GM23338 (cell line): ENCODE measurements around the gene ASCL5. TPM values are rescaled to one million over a fixed set of nuclear protein-coding genes. Genes with fewer than 3 reads are reported as not detected.

Experiments
- CTCF ChIP-seq, 2 experiments: fragments of 200-600 bp in 1 of 2; sonication (generic) in 1 of 2; conservative IDR thresholded peaks; 2 replicates each; pipeline versions ENCODE4 v1.5.1 to v1.6.1; 2016 to 2017; ENCODE audit warnings: antibody characterized with exemption in 2 of 2, low read depth in 2 of 2, mild to moderate bottlenecking in 2 of 2, moderate library complexity in 1 of 2
- ETS1 ChIP-seq: IDR thresholded peaks from 2 replicates; pipeline ENCODE4 v1.6.1; 2016; ENCODE audit warnings: antibody characterized with exemption
- EZH2phosphoT487 ChIP-seq: fragments of 200-600 bp; sonication (generic); IDR thresholded peaks from one replicate; pipeline ENCODE4 v1.8.1; 2018; ENCODE audit warnings: antibody characterized with exemption; ENCODE audit not compliant: unreplicated experiment
- JUNB ChIP-seq: IDR thresholded peaks from one replicate; pipeline ENCODE4 v1.6.1; 2016; ENCODE audit warnings: antibody characterized with exemption; ENCODE audit not compliant: unreplicated experiment
- NANOG ChIP-seq: IDR thresholded peaks from 2 replicates; pipeline ENCODE4 v1.6.1; 2016; ENCODE audit warnings: antibody characterized with exemption, borderline replicate concordance
- POLR2AphosphoS5 ChIP-seq: IDR thresholded peaks from 2 replicates; pipeline ENCODE4 v1.6.1; 2016; ENCODE audit warnings: antibody characterized with exemption, low read depth
- STAT1 ChIP-seq: IDR thresholded peaks from one replicate; pipeline ENCODE4 v1.6.1; 2016; ENCODE audit warnings: antibody characterized with exemption; ENCODE audit not compliant: unreplicated experiment
- ZNF114 ChIP-seq: fragments of 250-450 bp; sonication (Bioruptor Pico); IDR thresholded peaks from 2 replicates; pipeline ENCODE4 v1.5.0; 2020; ENCODE audit warnings: mild to moderate bottlenecking, moderate library complexity
- ZNF331 ChIP-seq: fragments of 250-450 bp; sonication (Bioruptor Pico); IDR thresholded peaks from 2 replicates; pipeline ENCODE4 v1.5.0; 2020; ENCODE audit warnings: low read depth, mild to moderate bottlenecking, moderate library complexity
- ZNF462 ChIP-seq: fragments of 250-450 bp; sonication (Bioruptor Pico); IDR thresholded peaks from 2 replicates; pipeline ENCODE4 v1.5.0; 2020; ENCODE audit warnings: mild to moderate bottlenecking, moderate library complexity
- polyA plus RNA-seq: library from polyadenylated mRNA; unstranded; fragments of >200 nt; fragmentation: Nextera tagmentation; extraction: Ambion mirVana; gene quantifications from 2 replicates; pipeline ENCODE4 v1.2.1, GENCODE V29; 2016
- total RNA-seq: library from RNA; depleted of rRNA; stranded (reverse); fragments of >200 nt; shearing (Covaris generic); gene quantifications from 2 replicates; pipeline ENCODE4 v1.2.3, GENCODE V29; 2014

ASCL5 gene
- total and polyA plus RNA-seq, 2 experiments from 2014 or later = not detected

GRCh38 chr1:201127755-201128455 is 921 bp upstream of the ASCL5 start (continued):
- TF ChIP-seq ZNF462 (no peak), ETS1 (no peak), ZNF114 (CRISPR knock-in tag) (no peak), POLR2AphosphoS5 (no peak), JUNB (no peak), EZH2phosphoT487 (no peak), CTCF (conservative IDR thresholded peaks at IDR 0.05; ENCODE audit: low read depth in 2 of 2) (no peak), STAT1 (no peak), ZNF331 (no peak), NANOG (no peak)
